Glutamatergic neuron (in vitro differentiated cells): ENCODE measurements around the gene CRYBA4. TPM values are rescaled to one million over a fixed set of nuclear protein-coding genes. Genes with fewer than 3 reads are reported as not detected.

Source experiments
- DNase-seq: peaks from one replicate; pipeline ENCODE4 v3.0.0; 2022
- H3K27ac Mint-ChIP-seq: one replicate; pipeline ENCODE4 v1.8.0; 2020; ENCODE audit warnings: mild to moderate bottlenecking, mixed read lengths, inconsistent platforms; ENCODE audit not compliant: unreplicated experiment
- H3K27me3 Mint-ChIP-seq: one replicate; pipeline ENCODE4 v1.8.0; 2020; ENCODE audit warnings: mild to moderate bottlenecking, moderate library complexity, mixed read lengths, inconsistent platforms; ENCODE audit not compliant: unreplicated experiment
- H3K36me3 Mint-ChIP-seq: one replicate; pipeline ENCODE4 v1.8.0; 2020; ENCODE audit warnings: mild to moderate bottlenecking, mixed read lengths, inconsistent platforms; ENCODE audit not compliant: unreplicated experiment
- H3K4me1 Mint-ChIP-seq: one replicate; pipeline ENCODE4 v1.8.0; 2020; ENCODE audit warnings: mild to moderate bottlenecking, low read depth, mixed read lengths, inconsistent platforms; ENCODE audit not compliant: unreplicated experiment
- H3K4me3 Mint-ChIP-seq: one replicate; pipeline ENCODE4 v1.8.0; 2020; ENCODE audit warnings: mild to moderate bottlenecking, mixed read lengths, inconsistent platforms; ENCODE audit not compliant: unreplicated experiment
- H3K9me3 Mint-ChIP-seq: one replicate; pipeline ENCODE4 v1.8.0; 2020; ENCODE audit warnings: mild to moderate bottlenecking, moderate library complexity, mixed read lengths, inconsistent platforms; ENCODE audit not compliant: unreplicated experiment
- CTCF ChIP-seq: fragments of 200-600 bp; sonication (generic); IDR thresholded peaks from one replicate; pipeline ENCODE4 v1.5.0; 2021; ENCODE audit not compliant: partially characterized antibody, unreplicated experiment
- total RNA-seq: library from RNA; stranded (reverse); fragmentation: NEBNext Ultra II Directional; extraction: Animal tissue kit (Norgen Biotek cat#: 25700); gene quantifications from one replicate; pipeline ENCODE4 v1.2.1, GENCODE V29; 2021; ENCODE audit not compliant: unreplicated experiment

Gene CRYBA4
- total RNA-seq, 1 donor from 2014 or later: not detected

- Mint-ChIP-seq H3K36me3 (no peaks in the 10 kb centered on the region), H3K27me3 (peaks cover 35% of the 10 kb centered on the region), H3K4me3 (peak overlapping the region; percentile 89), H3K27ac (peak overlapping the region; percentile 97), H3K4me1 (peaks cover 59% of the 10 kb centered on the region), H3K9me3 (peaks cover 42% of the 10 kb centered on the region)
- no peak for DNase-seq
- no peak for TF ChIP-seq CTCF
Observed at GRCh38 chr22:26673486-26673885, 51.7 kb downstream of the CRYBA4 start.

GRCh38 chr22:26674211-26675190, 52.7 kb downstream of the CRYBA4 start:
- Mint-ChIP-seq H3K27me3 (peaks cover 35% of the 10 kb centered on the region), H3K4me1 (peaks cover 53% of the 10 kb centered on the region), H3K27ac (peak overlapping the region; percentile 48)

GRCh38 chr22:26675687-26676268, 54.0 kb downstream of the CRYBA4 start:
- Mint-ChIP-seq H3K27me3 (peaks cover 32% of the 10 kb centered on the region), H3K27ac (peak overlapping the region; percentile 3), H3K4me3 (peak overlapping the region; percentile 5), H3K4me1 (peaks cover 42% of the 10 kb centered on the region), H3K36me3 (no peaks in the 10 kb centered on the region), H3K9me3 (peaks cover 38% of the 10 kb centered on the region)
- no peak for TF ChIP-seq CTCF
- DNase-seq: no peak

More at GRCh38 chr22:26674211-26675190, 52.7 kb downstream of the CRYBA4 start:
- H3K4me3 Mint-ChIP-seq: peak overlapping the region; percentile 23
- DNase-seq: no peak
- TF ChIP-seq CTCF: no peak
- peaks cover 42% of the 10 kb centered on the region for H3K9me3 Mint-ChIP-seq
- H3K36me3 Mint-ChIP-seq: no peaks in the 10 kb centered on the region

- Mint-ChIP-seq H3K4me1 (peaks cover 35% of the 10 kb centered on the region), H3K4me3 (no peak overlapping the region), H3K36me3 (no peaks in the 10 kb centered on the region), H3K27ac (no peak overlapping the region), H3K27me3 (peaks cover 29% of the 10 kb centered on the region), H3K9me3 (peaks cover 34% of the 10 kb centered on the region)
- DNase-seq: no peak
- TF ChIP-seq CTCF: no peak
Observed at GRCh38 chr22:26677217-26677616, 55.5 kb downstream of the CRYBA4 start.
